ENCODE measurements around the gene HOXA11.
A peak's percentile ranks its signal among the peaks of the same experiment; 100 is the strongest.

- TF ChIP-seq EP300 (conservative IDR thresholded peaks at IDR 0.05; ENCODE audit: poor library complexity, severe bottlenecking) (no peak), CTCF (IDR thresholded peaks at IDR 0.05; ENCODE audit: poor library complexity, severe bottlenecking) (no peak), EZH2 (IDR thresholded peaks at IDR 0.05; ENCODE audit: borderline replicate concordance, insufficient read depth, low read length, poor library complexity, severe bottlenecking) (peak; percentile 29), RAD21 (conservative IDR thresholded peaks at IDR 0.05) (no peak)
These were observed 11.5 kb downstream of the HOXA11 start for GRCh38 chr7:27173511-27173955.
